ENCODE data around the gene CD9. TPM values are rescaled to one million over a fixed set of nuclear protein-coding genes. Genes with fewer than 3 reads are reported as not detected.
A peak's percentile ranks its signal among the peaks of the same experiment; 100 is the strongest.

The CD9 gene
- polyA plus RNA-seq, 3 donors: 7.6 to 323 (median 7.7) TPM

DNA sequence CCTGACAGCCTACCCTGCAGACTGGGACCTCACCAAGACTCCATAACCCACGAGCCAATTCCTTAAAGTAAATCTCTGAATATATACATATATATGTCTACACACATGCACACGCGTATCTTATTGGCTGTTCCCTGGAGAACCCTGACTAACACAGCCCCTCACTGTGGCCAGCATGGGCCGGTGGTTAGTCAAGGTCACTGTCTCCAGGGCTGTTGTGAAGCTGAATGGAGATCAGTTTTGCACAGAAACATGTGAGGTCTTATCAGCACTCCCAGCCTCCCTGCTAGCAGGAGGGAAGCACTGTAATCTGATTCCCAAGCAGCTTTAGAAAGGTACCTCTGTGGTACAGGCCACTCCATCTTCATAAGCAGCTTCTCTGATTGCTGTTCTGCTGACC, 63.7 kb downstream of the CD9 start:
- Mint-ChIP-seq H3K27me3 (ENCODE audit: low read depth in 3 of 3) (peaks cover 0 to 4% (median under 1%) of the 10 kb centered on the region in 3 donors), H3K4me1 (no peaks in the 10 kb centered on the region), H3K4me3 (no peak overlapping the region), H3K27ac (no peak overlapping the region), H3K36me3 (no peaks in the 10 kb centered on the region), H3K9me3 (peaks cover 0 to 4% (median 0%) of the 10 kb centered on the region in 7 donors)
- H3K4me1 ChIP-seq (ENCODE audit: control insufficient read depth in 1 of 2, insufficient read depth in 2 of 2, low read length in 2 of 2): no peaks in the 10 kb centered on the region
- no peak overlapping the region for H3K4me2 ChIP-seq (replicated peaks; ENCODE audit: extremely low read depth, low read length, poor library complexity, severe bottlenecking)
- no peak overlapping the region for H3K27ac ChIP-seq (ENCODE audit: low read depth in 1 of 2, low read length in 2 of 2)
- intact Hi-C loops (cut with micrococcal nuclease): no loop called here
- no peak overlapping the region for H3K4me3 ChIP-seq (replicated peaks in 1 of 3; ENCODE audit: low read depth in 2 of 3, low read length in 3 of 3)
- H3K36me3 ChIP-seq (replicated peaks in 1 of 2; ENCODE audit: control insufficient read depth in 1 of 2, insufficient read depth in 2 of 2, low read length in 2 of 2): no peaks in the 10 kb centered on the region
- H3K79me2 ChIP-seq (ENCODE audit: insufficient read depth, low read length): no peaks in the 10 kb centered on the region
- H3K27me3 ChIP-seq (ENCODE audit: control insufficient read depth in 2 of 2, insufficient read depth in 2 of 2, low read length in 2 of 2): no peaks in the 10 kb centered on the region
- H3K9ac ChIP-seq (ENCODE audit: insufficient read depth, low read length, poor library complexity, severe bottlenecking): no peak overlapping the region
- 100% methylated on average over 1 of the region's 4 CpGs for WGBS (ENCODE audit: insufficient coverage)
- DNase-seq: no peak
- no peak overlapping the region for H2AFZ ChIP-seq (ENCODE audit: insufficient read depth, low read depth, low read length, poor library complexity, severe bottlenecking)
- no peaks in the 10 kb centered on the region for H3K9me3 ChIP-seq (replicated peaks in 1 of 2; ENCODE audit: control insufficient read depth in 1 of 2, insufficient read depth in 1 of 2, low read length in 2 of 2)
- no peaks in the 10 kb centered on the region for H4K20me1 ChIP-seq (ENCODE audit: insufficient read depth, low read length)
- TF ChIP-seq, protein P1, sequence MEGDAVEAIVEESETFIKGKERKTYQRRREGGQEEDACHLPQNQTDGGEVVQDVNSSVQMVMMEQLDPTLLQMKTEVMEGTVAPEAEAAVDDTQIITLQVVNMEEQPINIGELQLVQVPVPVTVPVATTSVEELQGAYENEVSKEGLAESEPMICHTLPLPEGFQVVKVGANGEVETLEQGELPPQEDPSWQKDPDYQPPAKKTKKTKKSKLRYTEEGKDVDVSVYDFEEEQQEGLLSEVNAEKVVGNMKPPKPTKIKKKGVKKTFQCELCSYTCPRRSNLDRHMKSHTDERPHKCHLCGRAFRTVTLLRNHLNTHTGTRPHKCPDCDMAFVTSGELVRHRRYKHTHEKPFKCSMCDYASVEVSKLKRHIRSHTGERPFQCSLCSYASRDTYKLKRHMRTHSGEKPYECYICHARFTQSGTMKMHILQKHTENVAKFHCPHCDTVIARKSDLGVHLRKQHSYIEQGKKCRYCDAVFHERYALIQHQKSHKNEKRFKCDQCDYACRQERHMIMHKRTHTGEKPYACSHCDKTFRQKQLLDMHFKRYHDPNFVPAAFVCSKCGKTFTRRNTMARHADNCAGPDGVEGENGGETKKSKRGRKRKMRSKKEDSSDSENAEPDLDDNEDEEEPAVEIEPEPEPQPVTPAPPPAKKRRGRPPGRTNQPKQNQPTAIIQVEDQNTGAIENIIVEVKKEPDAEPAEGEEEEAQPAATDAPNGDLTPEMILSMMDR (IDR thresholded peaks at IDR 0.05): no peak

DNA sequence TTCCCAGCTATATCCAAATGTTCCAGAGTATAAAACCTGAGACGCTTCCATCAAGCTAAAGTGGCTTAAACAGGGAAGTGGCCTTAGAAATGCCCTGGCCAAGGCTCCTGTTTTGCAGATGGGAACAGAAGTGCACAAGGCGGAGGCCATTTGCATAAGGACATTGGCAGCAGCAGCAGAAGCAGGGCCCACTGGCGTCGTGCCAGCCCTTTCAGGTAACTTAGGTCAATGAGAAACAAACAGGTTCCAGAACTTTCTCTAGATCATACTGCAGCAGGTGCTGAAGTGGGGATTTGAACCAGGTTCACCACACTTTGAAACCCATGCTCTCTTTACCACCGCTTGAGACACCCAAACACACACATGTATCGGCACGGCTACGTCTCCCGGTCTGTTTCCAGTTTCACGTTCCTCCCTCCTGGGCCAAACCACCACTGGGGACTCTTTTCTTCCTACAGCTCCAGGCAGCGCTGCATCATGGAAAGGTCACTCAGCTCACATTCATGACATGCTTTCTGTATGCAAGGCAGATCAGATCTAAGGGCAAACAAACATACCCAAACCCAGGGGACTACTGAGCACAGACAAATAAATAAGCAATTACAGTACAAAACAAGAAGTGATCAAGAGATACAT, 64.3 kb downstream of the CD9 start:
- intact Hi-C loops (cut with micrococcal nuclease): no loop called here
- Histone ChIP-seq H3K27me3 (ENCODE audit: control insufficient read depth in 2 of 2, insufficient read depth in 2 of 2, low read length in 2 of 2) (no peaks in the 10 kb centered on the region), H3K4me1 (ENCODE audit: control insufficient read depth in 1 of 2, insufficient read depth in 2 of 2, low read length in 2 of 2) (no peaks in the 10 kb centered on the region), H3K9ac (ENCODE audit: insufficient read depth, low read length, poor library complexity, severe bottlenecking) (no peak overlapping the region), H3K9me3 (replicated peaks in 1 of 2; ENCODE audit: control insufficient read depth in 1 of 2, insufficient read depth in 1 of 2, low read length in 2 of 2) (no peaks in the 10 kb centered on the region), H2AFZ (ENCODE audit: insufficient read depth, low read depth, low read length, poor library complexity, severe bottlenecking) (no peak overlapping the region), H3K4me3 (replicated peaks in 1 of 3; ENCODE audit: low read depth in 2 of 3, low read length in 3 of 3) (no peak overlapping the region), H3K79me2 (ENCODE audit: insufficient read depth, low read length) (no peaks in the 10 kb centered on the region), H3K27ac (ENCODE audit: low read depth in 1 of 2, low read length in 2 of 2) (no peak overlapping the region), H3K36me3 (replicated peaks in 1 of 2; ENCODE audit: control insufficient read depth in 1 of 2, insufficient read depth in 2 of 2, low read length in 2 of 2) (no peaks in the 10 kb centered on the region), H3K4me2 (replicated peaks; ENCODE audit: extremely low read depth, low read length, poor library complexity, severe bottlenecking) (no peak overlapping the region), H4K20me1 (ENCODE audit: insufficient read depth, low read length) (no peaks in the 10 kb centered on the region)
- peaks cover 0 to 4% (median 2%) of the 10 kb centered on the region in 3 donors for H3K27me3 Mint-ChIP-seq (ENCODE audit: low read depth in 3 of 3)
- H3K36me3 Mint-ChIP-seq: no peaks in the 10 kb centered on the region
- peaks cover 0 to 4% (median 0%) of the 10 kb centered on the region in 7 donors for H3K9me3 Mint-ChIP-seq
- peak overlapping the region in 2 of 7 donors; percentile 28 to 41 for H3K27ac Mint-ChIP-seq
- WGBS (ENCODE audit: insufficient coverage): 94% methylated on average over 11 of the region's 11 CpGs
- H3K4me3 Mint-ChIP-seq: no peak overlapping the region
- TF ChIP-seq, protein P1 (IDR thresholded peaks at IDR 0.05): no peak
- no peaks in the 10 kb centered on the region for H3K4me1 Mint-ChIP-seq
- DNase-seq: no peak

Data from CD14-positive monocyte (primary cell).